GM19438 (cell line): ENCODE results near the gene OR10C1.
"Not testable (repeated sequence)": the region's sequence is repeated elsewhere in the genome, so short reads cannot be mapped to it uniquely, and the experiment has no call there.

Experiments
- ATAC-seq: cut with Tn5 transposase; IDR thresholded peaks from one replicate; pipeline ENCODE4 v1.9.1; 2021; ENCODE audit warnings: low read depth; ENCODE audit not compliant: unreplicated experiment

The OR10C1 gene

DNA sequence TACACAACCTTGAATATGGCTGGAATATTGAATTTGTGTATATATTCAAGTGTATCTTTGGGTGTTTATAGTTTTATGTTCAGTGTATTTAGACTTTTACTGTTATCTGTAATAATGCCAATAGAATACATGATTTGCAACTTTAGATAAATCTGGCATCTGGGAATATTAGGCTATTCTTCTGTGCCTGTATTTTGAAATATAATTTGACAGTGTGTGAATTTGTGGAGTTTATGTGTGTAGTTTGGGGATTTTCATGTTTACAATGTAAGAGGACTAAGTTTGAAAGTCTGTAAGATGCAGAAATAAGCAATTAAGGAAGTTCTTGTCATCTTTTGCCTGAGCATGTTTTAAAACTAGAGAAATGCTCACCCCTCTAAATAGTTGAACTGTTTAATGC is at the start of gene OR10C1:
TSS of gene OR10C1 (plus strand) at position 301 of the 400 bp plus-strand sequence. CDS start 710 bp downstream, outside the sequence.
- no peak for ATAC-seq

- no peak for ATAC-seq
Measured at GRCh38 chr6:29395331-29395730, 43.8 kb upstream of the OR10C1 start, which contains the start of gene OR12D2. Gene OR12D2, plus strand, starts transcription at chr6:29395631. Its CDS starts 1,069 bp downstream, at chr6:29396700.

GRCh38 chr6:29399525-29399924 is 39.6 kb upstream of the OR10C1 start:
- ATAC-seq: no peak

- ATAC-seq: no peak
Measured at GRCh38 chr6:29403801-29404200, 35.3 kb upstream of the OR10C1 start.

DNA sequence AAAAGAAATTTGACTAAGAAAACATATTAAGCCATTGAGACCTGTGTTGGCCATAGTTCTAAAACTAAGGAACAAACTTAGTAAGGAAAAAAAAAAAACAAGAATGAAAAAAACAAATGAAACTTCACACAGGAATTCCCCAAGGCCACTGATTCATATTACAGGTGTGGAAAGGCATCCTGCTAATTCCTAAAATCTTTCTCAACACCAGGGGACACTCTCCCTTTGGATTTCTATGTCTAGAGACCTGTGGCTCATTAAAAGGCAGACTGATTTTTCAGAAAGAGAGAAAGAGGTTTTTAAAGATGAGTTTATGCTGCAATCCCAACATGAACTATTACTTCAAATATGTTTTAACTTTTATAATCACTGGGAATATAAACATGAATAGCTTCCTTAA is 24.5 kb upstream of the OR10C1 start, which contains the start of gene OR12D1:
TSS of gene OR12D1 (plus strand) at position 341 of the 400 bp plus-strand sequence.
- no peak for ATAC-seq

- ATAC-seq: no peak
Measured at GRCh38 chr6:29419516-29419915, 19.6 kb upstream of the OR10C1 start.

DNA sequence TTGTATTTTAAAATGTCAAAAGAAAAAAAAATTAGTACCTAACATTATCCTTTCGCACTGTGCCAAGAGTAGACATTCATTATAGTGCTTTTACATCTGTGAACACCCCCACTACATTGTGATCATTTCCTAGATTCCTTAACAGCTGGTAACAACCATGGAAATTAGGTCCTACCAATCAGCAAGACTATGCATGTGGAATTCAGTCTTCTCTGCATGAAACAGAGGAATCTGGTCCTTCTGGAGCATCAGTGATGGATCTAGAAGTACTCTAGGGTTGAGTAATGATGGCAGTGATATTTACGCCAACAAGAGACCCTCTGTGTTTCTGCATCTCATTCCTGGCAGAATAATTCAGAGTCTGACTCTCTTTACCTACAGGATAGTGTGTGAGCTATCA is 14.9 kb upstream of the OR10C1 start:
- ATAC-seq: no peak

GRCh38 chr6:29424575-29424974 is 14.5 kb upstream of the OR10C1 start:
- ATAC-seq: no peak

GRCh38 chr6:29425075-29425474 is 14.0 kb upstream of the OR10C1 start:
- ATAC-seq: no peak

- no peak for ATAC-seq
Measured at GRCh38 chr6:29426654-29427053, 12.5 kb upstream of the OR10C1 start.

DNA sequence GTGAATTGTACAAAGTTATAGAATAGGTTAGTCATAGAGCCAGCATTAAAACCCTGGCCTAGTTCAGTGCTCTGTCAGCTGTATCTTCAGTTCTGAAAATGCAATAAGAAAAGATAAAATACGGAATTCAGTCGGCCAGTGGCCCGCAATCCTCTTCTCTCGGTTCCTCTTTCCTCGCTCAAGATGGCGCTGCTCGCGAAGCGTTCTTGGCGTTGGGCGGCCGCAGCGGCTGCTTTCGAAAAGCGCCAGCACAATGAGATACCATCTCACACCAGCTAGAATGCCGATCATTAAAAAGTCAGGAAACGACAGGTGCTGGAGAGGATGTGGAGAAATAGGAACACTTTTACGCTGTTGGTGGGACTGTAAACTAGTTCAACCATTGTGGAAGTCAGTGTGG is 2.4 kb upstream of the OR10C1 start:
- ATAC-seq: not testable (repeated sequence)

- ATAC-seq: no peak
Measured at GRCh38 chr6:29442719-29443118, 3.6 kb downstream of the OR10C1 start.

DNA sequence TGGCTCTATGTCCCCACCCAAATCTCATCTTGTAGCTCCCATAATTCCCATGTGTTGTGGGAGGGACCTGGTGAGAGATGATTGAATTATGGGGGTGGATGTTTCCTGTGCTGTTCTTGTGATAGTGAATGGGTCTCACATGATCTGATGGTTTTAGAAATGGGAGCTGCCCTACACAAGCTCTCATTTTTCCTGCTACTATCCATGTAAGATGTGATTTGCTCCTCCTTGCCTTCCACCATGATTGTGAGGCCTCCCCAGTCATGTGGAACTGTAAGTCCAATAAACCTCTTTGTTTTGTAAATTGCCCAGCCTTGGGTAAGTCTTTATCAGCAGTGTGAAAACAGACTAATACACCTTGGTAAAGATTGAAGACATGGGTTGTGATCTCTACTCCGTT is 4.9 kb downstream of the OR10C1 start:
- not testable (repeated sequence) for ATAC-seq

GRCh38 chr6:29447670-29448069 is 8.6 kb downstream of the OR10C1 start:
- no peak for ATAC-seq

GRCh38 chr6:29451471-29452193 is 12.5 kb downstream of the OR10C1 start:
- no peak for ATAC-seq

- no peak for ATAC-seq
Measured at GRCh38 chr6:29456971-29457370, 17.9 kb downstream of the OR10C1 start, which contains the start of the genes OR11A1 and OR2H1. Gene OR11A1, minus strand, starts transcription at chr6:29457071. Its CDS starts 29,430 bp downstream, at chr6:29427641. Gene OR2H1, plus strand, starts transcription at chr6:29457155. Its CDS starts 4,615 bp downstream, at chr6:29461770.

DNA sequence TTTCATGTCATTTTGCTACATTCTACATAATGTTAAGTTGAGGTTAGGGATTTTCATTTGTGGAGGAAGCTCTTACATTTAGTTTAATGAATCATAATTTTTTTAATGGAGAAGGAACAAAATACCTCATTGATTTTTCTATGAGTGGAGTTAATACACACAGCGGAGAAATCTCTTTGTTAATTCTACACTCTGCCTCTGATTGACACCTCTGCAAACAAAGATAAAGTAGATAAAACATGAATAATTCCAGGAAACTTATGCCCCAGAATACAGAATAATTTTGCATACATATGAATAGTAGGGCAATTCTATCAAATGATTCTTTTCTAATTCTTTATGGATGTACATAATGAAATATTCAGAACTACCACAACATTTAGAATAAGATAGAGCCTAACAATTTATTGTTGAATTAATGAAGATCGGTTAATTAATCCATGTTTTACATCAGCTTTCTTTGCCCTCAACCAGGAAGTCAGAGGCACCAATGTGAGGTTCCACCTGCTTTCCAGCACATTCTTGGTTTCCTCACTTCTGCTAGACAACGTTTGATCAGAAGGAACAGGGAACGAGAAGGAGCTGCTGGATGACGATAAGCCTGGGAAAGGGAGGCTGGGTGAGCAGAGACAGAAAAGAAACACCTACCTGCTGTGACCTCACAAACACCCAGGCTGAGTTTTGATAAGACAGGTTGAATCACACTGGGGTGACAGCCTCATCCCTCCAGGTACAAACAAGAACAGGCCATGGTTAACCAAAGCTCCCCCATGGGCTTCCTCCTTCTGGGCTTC is 22.1 kb downstream of the OR10C1 start:
- ATAC-seq: no peak

DNA sequence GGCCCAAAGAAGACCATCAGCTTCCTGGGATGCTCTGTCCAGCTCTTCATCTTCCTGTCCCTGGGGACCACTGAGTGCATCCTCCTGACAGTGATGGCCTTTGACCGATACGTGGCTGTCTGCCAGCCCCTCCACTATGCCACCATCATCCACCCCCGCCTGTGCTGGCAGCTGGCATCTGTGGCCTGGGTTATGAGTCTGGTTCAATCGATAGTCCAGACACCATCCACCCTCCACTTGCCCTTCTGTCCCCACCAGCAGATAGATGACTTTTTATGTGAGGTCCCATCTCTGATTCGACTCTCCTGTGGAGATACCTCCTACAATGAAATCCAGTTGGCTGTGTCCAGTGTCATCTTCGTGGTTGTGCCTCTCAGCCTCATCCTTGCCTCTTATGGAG is 22.9 kb downstream of the OR10C1 start:
- no peak for ATAC-seq

GRCh38 chr6:29465279-29465678 is 26.2 kb downstream of the OR10C1 start:
- ATAC-seq: no peak

GRCh38 chr6:29465801-29466200 is 26.7 kb downstream of the OR10C1 start:
- no peak for ATAC-seq

DNA sequence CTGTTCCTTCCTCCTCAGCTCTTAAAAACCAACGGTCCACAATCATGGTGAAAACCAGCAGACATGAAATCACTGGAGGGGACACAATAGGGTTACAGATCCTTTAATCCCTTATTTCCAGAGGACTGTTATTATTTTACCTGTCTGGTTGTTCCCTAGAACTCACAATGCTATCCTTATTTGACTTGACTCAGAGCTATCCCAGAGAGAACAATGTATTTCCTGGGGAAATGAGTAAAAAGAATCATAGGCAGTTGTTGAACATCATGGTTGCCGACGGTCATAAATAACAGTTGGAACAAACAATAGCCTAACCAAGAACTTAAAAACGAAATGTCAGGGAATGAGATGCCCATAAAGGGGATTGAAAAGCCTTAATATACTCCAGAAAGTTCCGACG is 27.1 kb downstream of the OR10C1 start:
- no peak for ATAC-seq
